GM13976 (cell line): ENCODE measurements around the gene PRKAR1B.

Experiments
- DNase-seq: peaks from one replicate; pipeline ENCODE4 v3.0.0; 2012; ENCODE audit warnings: low spot score
- in situ Hi-C: fragments of 300-500 bp; cut with MboI; formaldehyde crosslinking; loops from one replicate; pipeline ENCODE4 v1.12.0; 2022; ENCODE audit warnings: low sequenced_read_pairs, mixed read lengths, inconsistent platforms; ENCODE audit not compliant: unreplicated experiment
- TF ChIP-seq, protein P1 (sequence below): IDR thresholded peaks from 2 replicates; pipeline ENCODE4 v1.5.1; 2012; ENCODE audit warnings: borderline replicate concordance, mild to moderate bottlenecking; ENCODE audit not compliant: insufficient read depth; ENCODE audit errors: extremely low read depth, missing control alignments, control extremely low read depth

PRKAR1B gene

DNA sequence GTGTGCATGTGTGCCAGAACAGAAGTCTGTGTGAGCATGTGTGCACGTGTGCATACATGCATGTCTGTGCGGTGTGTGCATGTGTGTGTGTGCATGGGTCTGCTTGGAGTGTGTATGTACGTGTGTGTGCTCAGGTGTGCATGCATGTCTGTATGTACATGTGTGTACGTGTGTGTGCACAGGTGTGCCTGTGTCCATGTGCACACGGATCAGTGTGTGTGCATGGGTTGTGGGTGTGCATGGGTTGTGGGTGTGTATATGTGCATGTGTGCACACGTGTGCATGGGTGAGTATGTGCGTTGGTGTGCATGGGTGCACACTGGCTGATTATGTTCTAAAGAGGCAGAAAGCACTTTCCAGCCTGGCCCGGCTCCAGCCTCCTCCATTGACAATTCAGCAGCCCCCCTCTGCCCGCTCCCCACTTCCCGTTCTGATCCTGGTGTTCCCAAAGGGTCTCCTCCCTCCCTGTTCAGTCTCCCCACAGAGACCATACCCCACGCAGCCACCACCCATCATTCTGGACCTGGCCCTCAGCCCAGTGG is 163.4 kb downstream of the PRKAR1B start:
- in situ Hi-C loops, result no loop called here
- TF ChIP-seq, protein P1, sequence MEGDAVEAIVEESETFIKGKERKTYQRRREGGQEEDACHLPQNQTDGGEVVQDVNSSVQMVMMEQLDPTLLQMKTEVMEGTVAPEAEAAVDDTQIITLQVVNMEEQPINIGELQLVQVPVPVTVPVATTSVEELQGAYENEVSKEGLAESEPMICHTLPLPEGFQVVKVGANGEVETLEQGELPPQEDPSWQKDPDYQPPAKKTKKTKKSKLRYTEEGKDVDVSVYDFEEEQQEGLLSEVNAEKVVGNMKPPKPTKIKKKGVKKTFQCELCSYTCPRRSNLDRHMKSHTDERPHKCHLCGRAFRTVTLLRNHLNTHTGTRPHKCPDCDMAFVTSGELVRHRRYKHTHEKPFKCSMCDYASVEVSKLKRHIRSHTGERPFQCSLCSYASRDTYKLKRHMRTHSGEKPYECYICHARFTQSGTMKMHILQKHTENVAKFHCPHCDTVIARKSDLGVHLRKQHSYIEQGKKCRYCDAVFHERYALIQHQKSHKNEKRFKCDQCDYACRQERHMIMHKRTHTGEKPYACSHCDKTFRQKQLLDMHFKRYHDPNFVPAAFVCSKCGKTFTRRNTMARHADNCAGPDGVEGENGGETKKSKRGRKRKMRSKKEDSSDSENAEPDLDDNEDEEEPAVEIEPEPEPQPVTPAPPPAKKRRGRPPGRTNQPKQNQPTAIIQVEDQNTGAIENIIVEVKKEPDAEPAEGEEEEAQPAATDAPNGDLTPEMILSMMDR, result no peak
- no peak for DNase-seq

DNA sequence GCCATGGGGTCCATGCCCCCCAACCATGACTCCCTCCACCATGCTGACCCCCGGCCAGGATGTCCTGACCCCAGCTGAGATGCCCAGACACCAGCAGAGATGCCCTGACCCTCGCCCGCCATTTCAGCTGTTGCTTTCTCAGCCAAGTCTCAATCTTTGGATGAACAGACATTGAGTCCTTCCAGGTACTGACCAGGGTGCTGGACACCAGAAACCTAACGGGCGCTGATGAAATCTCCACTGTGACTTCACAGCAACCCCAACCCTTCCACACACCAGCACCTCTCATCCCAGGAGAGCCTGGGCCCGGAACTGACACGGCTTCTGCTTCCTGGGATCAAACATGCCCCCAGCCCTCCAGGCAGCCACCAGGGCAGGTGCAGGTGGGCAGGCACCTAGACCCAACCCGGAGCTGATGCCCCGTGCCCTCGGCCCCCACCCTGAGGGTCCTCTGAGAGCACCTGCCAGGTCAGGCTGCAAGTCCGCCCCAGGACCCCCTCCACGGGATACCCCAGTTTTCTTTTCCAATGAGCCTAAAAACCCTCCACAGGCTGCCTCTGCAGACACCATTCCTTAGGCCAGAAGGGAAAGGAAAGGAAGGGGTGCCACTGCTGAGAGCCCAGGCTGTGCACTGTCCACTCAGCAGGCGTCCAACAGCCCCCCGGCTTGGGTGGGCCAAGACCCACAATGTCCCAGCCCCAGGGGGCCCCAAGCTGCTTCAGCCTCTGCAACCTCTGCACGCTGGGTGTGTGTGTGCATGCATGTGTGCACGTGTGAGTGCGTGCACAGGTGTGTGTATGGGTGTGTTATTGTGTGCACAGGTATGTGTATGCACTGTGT is 164.1 kb downstream of the PRKAR1B start:
- TF ChIP-seq, protein P1, result no peak
- in situ Hi-C loops, result no loop called here
- DNase-seq, result no peak

DNA sequence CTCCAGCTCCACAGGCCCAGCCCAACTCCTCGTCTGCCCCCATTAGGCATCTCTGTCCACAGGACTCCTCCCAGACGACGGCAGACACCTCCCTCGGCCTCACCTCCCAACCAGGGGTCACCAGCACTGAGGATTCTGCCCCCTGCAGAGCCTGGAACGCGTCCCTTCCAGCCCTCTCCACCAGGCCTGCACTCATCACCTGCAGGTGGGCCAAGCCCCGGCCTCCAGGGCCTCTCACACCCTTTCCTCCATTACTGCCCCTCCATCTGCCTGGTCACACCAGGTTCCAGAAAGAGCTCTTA is 164.8 kb downstream of the PRKAR1B start:
- TF ChIP-seq, protein P1, result no peak
- in situ Hi-C loops, result no loop called here
- no peak for DNase-seq

DNA sequence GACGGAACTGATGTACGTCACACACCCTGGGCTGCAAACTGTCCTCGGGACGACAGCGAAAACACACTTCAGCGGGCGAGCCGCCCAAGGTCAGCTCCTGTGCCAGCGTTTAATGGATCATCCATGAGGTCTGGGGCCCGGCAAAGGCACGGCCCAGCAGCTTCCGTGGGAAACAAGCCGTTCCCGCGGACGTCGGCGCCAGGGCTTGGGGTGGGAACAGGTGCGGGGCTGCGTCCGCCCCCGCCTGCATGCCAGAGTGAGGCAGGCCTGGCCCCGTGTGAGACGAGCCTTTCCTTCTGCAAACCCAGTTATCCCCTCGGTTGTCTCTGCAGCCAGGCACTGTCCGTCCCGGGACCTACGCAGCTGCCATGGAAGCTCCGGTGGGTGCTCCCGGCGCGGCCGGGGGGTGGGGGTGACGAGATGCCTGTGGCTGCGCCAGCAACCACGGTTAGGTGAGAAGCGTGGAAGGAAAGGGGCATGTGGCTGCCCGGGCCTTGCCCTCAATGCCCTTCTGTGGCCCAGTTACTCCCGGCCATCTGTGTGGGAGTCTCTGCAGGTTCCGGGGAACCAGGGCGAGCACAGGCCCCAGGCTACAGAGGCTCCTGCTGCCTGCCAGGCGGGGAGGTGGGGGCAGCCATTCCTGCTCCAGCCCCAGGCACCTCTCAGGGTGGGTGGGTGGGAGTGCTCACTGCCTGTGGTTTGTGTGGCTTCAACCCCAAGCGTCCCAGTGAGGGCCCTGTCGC is 165.3 kb downstream of the PRKAR1B start:
- DNase-seq, result no peak
- in situ Hi-C loops, result no loop called here
- TF ChIP-seq, protein P1, result no peak

DNA sequence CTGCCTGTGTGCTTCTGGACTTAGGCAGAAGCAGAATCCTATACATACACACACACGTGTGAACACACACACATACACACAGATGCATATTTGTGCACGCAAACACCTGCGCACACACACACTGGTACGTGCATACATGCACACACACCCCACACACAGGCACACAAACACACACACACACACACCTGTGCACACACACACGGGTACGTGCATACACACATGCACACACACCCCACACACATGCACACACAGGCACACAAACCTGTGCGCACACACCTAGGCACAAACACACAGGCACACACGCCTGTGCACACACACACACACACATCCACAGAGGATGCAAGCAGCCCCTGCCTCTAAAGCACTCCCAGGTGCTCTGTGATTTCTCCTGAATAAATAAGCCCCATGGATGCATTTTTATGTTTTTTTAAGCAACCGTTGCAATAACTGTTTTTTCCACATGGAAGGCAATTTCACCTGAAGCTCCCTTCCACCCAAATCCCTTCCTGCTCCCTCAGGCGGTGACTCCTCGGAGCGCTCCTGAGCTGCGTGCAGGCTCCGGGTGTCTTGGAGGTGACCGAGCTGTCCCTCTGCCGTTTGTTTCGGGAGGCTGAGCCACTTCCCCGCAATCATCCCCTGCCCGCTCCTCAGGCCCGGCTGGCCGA is 166.0 kb downstream of the PRKAR1B start:
- DNase-seq, result no peak
- TF ChIP-seq, protein P1, result no peak
- in situ Hi-C loops, result no loop called here

DNA sequence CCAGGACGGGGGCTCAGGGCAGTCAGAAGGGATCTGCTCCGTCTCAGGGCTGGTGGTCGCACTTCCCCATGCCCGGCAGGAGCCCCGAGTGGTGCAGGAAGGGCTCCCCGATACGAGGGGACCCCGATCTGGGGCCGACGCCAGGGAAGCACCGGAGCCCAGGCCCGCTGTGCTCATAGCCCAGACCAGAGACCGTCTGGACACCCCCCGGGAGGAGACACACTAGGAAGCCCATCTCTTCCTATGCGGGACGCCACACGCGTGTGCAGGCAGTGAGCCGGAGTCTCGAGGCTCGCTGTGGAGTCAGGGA is 167.7 kb downstream of the PRKAR1B start:
- in situ Hi-C loops, result no loop called here
- TF ChIP-seq, protein P1, result no peak
- DNase-seq, result no peak
